ENCODE data around the gene ALG14. TPM values are rescaled to one million over a fixed set of nuclear protein-coding genes. Genes with fewer than 3 reads are reported as not detected.
"Not testable (repeated sequence)": the region's sequence is repeated elsewhere in the genome, so short reads cannot be mapped to it uniquely, and the experiment has no call there.

Gene ALG14
- total RNA-seq, 4 donors from 2014 or later: 1.9 to 3.3 (median 2.6) TPM; not detected in 1

DNA sequence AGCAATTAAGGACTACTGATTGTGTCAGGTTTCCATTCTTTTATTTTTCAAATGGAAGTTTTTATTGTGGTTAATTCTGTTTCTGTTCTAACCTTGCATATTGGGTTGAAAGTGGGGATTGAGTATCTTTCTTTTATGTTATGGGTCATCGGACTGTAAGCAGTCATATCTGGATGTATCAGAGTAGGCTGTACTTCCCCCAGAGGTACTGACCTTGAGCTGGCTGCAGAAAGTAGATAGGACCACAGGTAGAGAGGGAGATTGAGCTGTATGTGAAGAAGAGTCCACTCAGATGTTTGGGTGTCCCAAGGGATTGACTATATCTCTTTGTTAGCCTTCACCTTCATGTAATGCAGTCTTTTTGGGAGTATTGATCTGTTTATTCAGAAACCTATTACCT, 20.5 kb upstream of the ALG14 start:
- H3K4me1 ChIP-seq: no peaks in the 10 kb centered on the region
- no peak overlapping the region for H3K4me3 ChIP-seq
- H3K36me3 ChIP-seq: no peaks in the 10 kb centered on the region
- H3K27ac ChIP-seq: no peak overlapping the region
- H3K27me3 ChIP-seq: no peaks in the 10 kb centered on the region
- no peak for TF ChIP-seq POLR2A (IDR thresholded peaks at IDR 0.05)
- TF ChIP-seq, protein P1, sequence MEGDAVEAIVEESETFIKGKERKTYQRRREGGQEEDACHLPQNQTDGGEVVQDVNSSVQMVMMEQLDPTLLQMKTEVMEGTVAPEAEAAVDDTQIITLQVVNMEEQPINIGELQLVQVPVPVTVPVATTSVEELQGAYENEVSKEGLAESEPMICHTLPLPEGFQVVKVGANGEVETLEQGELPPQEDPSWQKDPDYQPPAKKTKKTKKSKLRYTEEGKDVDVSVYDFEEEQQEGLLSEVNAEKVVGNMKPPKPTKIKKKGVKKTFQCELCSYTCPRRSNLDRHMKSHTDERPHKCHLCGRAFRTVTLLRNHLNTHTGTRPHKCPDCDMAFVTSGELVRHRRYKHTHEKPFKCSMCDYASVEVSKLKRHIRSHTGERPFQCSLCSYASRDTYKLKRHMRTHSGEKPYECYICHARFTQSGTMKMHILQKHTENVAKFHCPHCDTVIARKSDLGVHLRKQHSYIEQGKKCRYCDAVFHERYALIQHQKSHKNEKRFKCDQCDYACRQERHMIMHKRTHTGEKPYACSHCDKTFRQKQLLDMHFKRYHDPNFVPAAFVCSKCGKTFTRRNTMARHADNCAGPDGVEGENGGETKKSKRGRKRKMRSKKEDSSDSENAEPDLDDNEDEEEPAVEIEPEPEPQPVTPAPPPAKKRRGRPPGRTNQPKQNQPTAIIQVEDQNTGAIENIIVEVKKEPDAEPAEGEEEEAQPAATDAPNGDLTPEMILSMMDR (IDR thresholded peaks at IDR 0.05): no peak
- H3K9me3 ChIP-seq: no peaks in the 10 kb centered on the region
- DNase-seq: no peak

GRCh38 chr1:95092891-95093290, 20.1 kb upstream of the ALG14 start:
- not testable (repeated sequence) for H3K4me1 ChIP-seq, H3K36me3 ChIP-seq, H3K27me3 ChIP-seq, H3K4me3 ChIP-seq, H3K27ac ChIP-seq, DNase-seq, H3K9me3 ChIP-seq

DNA sequence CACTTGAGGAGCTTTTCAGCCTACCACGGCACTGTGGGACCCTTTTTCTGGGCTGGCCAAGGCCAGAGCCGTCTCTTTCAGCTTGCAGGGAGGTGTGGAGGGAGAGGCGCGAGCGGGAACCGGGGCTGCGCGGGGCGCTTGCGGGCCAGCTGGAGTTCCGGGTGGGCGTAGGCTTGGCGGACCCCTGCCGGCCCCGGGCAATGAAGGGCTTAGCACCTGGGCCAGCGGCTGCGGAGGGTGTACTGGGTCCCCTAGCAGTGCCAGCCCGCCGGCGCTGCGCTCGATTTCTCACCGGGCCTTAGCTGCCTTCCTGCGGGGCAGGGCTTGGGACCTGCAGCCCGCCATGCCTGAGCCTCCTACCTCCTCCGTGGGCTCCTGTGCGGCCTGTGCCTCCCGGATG, 18.5 kb upstream of the ALG14 start:
- H3K4me1 ChIP-seq, DNase-seq, H3K9me3 ChIP-seq, H3K36me3 ChIP-seq, H3K27ac ChIP-seq, H3K4me3 ChIP-seq, H3K27me3 ChIP-seq: not testable (repeated sequence)

DNA sequence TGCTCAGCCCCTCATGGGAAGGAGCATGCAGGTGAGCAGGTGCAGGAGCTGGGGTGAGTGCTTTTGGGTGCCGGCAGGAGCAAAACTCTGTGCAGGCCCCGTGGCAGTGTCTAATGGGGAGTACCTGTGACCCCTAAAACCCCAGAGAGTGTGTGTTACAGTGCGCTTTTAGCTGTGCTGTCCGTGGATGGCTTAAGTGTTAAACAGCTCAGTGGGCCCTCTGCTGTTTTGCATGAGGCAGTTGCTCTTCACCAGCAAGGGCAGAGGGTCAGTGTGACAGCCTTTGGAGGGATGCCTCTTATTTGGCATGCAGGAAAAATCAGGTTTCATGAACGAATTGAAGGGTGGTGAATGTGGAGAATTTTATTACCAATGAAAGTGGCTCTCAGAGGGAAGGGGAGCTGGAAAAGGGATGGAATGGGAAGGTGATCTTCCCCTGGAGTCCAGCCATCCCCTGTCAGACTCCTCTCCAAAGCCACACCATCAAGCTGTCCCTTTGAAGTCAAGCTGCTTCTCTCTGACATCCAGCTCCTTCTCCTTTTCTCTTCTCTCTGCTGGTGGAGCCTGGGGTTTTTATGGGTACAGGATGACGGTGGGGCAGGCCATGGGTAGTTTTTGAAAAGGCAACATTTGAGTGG, 17.0 kb upstream of the ALG14 start:
- Histone ChIP-seq H3K27me3 (no peaks in the 10 kb centered on the region), H3K9me3 (no peaks in the 10 kb centered on the region), H3K36me3 (no peaks in the 10 kb centered on the region), H3K4me3 (no peak overlapping the region), H3K27ac (no peak overlapping the region), H3K4me1 (no peaks in the 10 kb centered on the region)
- no peak for TF ChIP-seq POLR2A (IDR thresholded peaks at IDR 0.05)
- TF ChIP-seq, protein P1 (IDR thresholded peaks at IDR 0.05): no peak
- DNase-seq: no peak

DNA sequence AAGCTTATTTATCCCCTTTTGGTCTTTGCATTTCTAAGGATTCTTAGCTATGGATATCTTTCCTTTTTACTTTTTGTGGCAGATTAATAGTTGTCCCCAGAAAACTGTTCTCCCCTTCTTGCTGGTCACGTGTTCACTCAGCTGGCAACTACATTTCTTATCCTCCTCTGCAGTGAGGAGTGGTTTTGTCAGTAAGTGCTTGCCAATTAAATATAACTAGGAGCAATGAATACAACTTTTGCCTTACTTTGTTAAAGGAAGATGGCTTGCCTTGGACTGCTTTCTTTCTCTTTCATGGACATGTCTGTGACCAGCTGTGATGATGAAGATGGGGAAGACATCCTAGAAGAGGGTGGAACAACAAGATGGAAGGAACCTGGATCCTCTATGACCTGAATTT, 15.6 kb upstream of the ALG14 start:
- no peaks in the 10 kb centered on the region for H3K27me3 ChIP-seq
- TF ChIP-seq, protein P1 (IDR thresholded peaks at IDR 0.05): no peak
- TF ChIP-seq POLR2A (IDR thresholded peaks at IDR 0.05): no peak
- no peak for DNase-seq
- no peak overlapping the region for H3K4me3 ChIP-seq
- H3K36me3 ChIP-seq: no peaks in the 10 kb centered on the region
- no peaks in the 10 kb centered on the region for H3K9me3 ChIP-seq
- H3K27ac ChIP-seq: no peak overlapping the region
- no peaks in the 10 kb centered on the region for H3K4me1 ChIP-seq

DNA sequence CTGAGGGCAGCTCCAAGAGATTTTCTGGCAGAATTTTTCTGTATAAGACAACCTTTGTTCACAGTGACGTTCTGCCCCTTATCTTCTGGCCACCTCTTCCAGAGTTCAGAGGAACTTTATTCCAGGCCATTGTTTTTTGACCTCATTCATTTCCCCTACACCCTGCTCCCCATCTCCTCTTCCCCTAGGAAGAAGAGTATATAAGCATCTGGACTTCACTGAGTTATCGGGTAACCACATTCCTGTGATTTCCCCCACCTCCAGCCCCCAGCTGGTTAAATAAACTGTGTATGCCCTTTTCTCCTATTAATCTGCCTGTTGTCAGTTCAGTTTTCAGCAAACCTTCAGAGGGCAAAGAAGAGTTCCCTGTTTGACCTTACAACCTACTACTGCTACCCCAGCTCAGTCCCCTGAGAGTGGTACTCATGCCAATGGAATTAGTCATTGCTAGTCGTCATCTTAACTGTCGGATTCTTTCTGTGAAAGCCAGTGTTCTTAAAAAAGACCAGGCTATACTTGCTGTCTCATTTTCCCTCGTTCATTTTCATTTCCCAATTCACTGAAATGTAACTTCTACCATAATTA, 14.3 kb upstream of the ALG14 start:
- no peak for TF ChIP-seq POLR2A (IDR thresholded peaks at IDR 0.05)
- TF ChIP-seq, protein P1 (IDR thresholded peaks at IDR 0.05): no peak
- H3K9me3 ChIP-seq: no peaks in the 10 kb centered on the region
- H3K36me3 ChIP-seq: no peaks in the 10 kb centered on the region
- no peak overlapping the region for H3K4me3 ChIP-seq
- peak overlapping the region in 1 of 4 donors; percentile 6 for H3K27ac ChIP-seq
- no peaks in the 10 kb centered on the region for H3K4me1 ChIP-seq
- H3K27me3 ChIP-seq: no peaks in the 10 kb centered on the region
- no peak for DNase-seq

DNA sequence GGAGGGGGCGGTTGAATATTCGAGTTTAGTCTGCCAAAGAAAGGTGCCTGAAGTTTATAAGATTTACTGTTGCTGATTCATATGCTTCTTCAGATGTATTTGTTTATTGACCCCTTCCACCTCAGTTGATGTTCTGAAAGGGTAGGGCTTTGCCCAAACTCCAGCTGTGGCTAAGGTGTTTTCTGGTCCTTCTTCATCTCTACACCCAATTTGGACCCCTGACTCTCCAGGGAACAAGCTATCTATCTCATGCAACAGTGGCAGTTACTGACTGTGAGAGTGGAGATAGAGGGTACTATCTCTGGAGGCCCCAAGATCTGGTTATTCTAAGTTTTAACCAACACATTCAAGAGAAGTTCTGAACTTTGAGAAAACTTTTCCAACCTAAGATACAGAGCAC, 12.6 kb upstream of the ALG14 start:
- no peak for DNase-seq
- Histone ChIP-seq H3K36me3 (no peaks in the 10 kb centered on the region), H3K27ac (no peak overlapping the region), H3K4me1 (no peaks in the 10 kb centered on the region), H3K4me3 (no peak overlapping the region), H3K9me3 (no peaks in the 10 kb centered on the region), H3K27me3 (no peaks in the 10 kb centered on the region)
- TF ChIP-seq, protein P1 (IDR thresholded peaks at IDR 0.05): no peak
- no peak for TF ChIP-seq POLR2A (IDR thresholded peaks at IDR 0.05)

All from Peyer's patch (tissue), 4 donors.